Astrocyte (in vitro differentiated cells and primary cell): Measurements from ENCODE around the gene MKI67. TPM values are rescaled to one million over a fixed set of nuclear protein-coding genes. Genes with fewer than 3 reads are reported as not detected.

Experiments
- DNase-seq: peaks from one replicate; pipeline ENCODE4 v3.0.0-alpha.2; 2010; ENCODE audit warnings: low read depth
- FAIRE-seq: peaks from 2 replicates; lab custom pipeline; 2011; peaks lifted over from hg19 to GRCh38; lab: Jason Lieb, UNC
- H2AFZ ChIP-seq: 2 replicates; pipeline ENCODE4 v1.6.0; 2012; ENCODE audit warnings: low read depth, low read length, inconsistent platforms
- H3K27ac ChIP-seq: 2 replicates; pipeline ENCODE4 v1.5.1; 2011; ENCODE audit warnings: low read depth, low read length, inconsistent platforms
- H3K27me3 ChIP-seq: 2 replicates; pipeline ENCODE4 v1.6.0; 2011; ENCODE audit warnings: low read length, inconsistent platforms; ENCODE audit not compliant: insufficient read depth
- H3K36me3 ChIP-seq: 2 replicates; pipeline ENCODE4 v1.5.1; 2011; ENCODE audit warnings: low read length, inconsistent platforms; ENCODE audit not compliant: insufficient read depth
- H3K4me1 ChIP-seq: 2 replicates; pipeline ENCODE4 v1.5.1; 2011; ENCODE audit warnings: low read length, inconsistent platforms; ENCODE audit not compliant: insufficient read depth
- H3K4me2 ChIP-seq: 2 replicates; pipeline ENCODE4 v1.6.0; 2012; ENCODE audit warnings: low read length, inconsistent platforms
- H3K4me3 ChIP-seq: 2 replicates; pipeline ENCODE4 v1.5.1; 2011; ENCODE audit warnings: low read depth, mild to moderate bottlenecking, low read length, inconsistent platforms; ENCODE audit not compliant: insufficient read depth
- H3K79me2 ChIP-seq: 2 replicates; pipeline ENCODE4 v1.6.0; 2012; ENCODE audit warnings: mild to moderate bottlenecking, low read length, inconsistent platforms; ENCODE audit not compliant: insufficient read depth
- H3K9ac ChIP-seq: 2 replicates; pipeline ENCODE4 v1.6.0; 2012; ENCODE audit warnings: mild to moderate bottlenecking, low read length, inconsistent platforms
- H3K9me3 ChIP-seq: 2 replicates; pipeline ENCODE4 v1.5.1; 2012; ENCODE audit warnings: low read depth, mild to moderate bottlenecking, low read length, inconsistent platforms; ENCODE audit not compliant: insufficient read depth
- H4K20me1 ChIP-seq: 2 replicates; pipeline ENCODE4 v1.6.0; 2012; ENCODE audit warnings: low read length, inconsistent platforms; ENCODE audit not compliant: insufficient read depth
- H3K27ac Mint-ChIP-seq: one replicate; pipeline ENCODE4 v1.8.0; 2021; ENCODE audit warnings: mild to moderate bottlenecking, mixed read lengths; ENCODE audit not compliant: unreplicated experiment
- H3K27me3 Mint-ChIP-seq: one replicate; pipeline ENCODE4 v1.8.0; 2021; ENCODE audit warnings: low read depth, mixed read lengths; ENCODE audit not compliant: unreplicated experiment
- H3K36me3 Mint-ChIP-seq: one replicate; pipeline ENCODE4 v1.8.0; 2021; ENCODE audit warnings: low read depth, mixed read lengths; ENCODE audit not compliant: unreplicated experiment
- H3K4me1 Mint-ChIP-seq: one replicate; pipeline ENCODE4 v1.8.0; 2021; ENCODE audit warnings: low read depth, mixed read lengths; ENCODE audit not compliant: unreplicated experiment
- H3K4me3 Mint-ChIP-seq: one replicate; pipeline ENCODE4 v1.8.0; 2021; ENCODE audit warnings: mild to moderate bottlenecking, moderate library complexity, mixed read lengths; ENCODE audit not compliant: unreplicated experiment
- H3K9me3 Mint-ChIP-seq: one replicate; pipeline ENCODE4 v1.8.0; 2021; ENCODE audit warnings: mild to moderate bottlenecking, mixed read lengths; ENCODE audit not compliant: unreplicated experiment
- EZH2 ChIP-seq: IDR thresholded peaks from 2 replicates; pipeline ENCODE4 v1.6.1; 2012; ENCODE audit warnings: mild to moderate bottlenecking, low read length, inconsistent platforms; ENCODE audit not compliant: insufficient read depth
- total RNA-seq: library from RNA; stranded (reverse); gene quantifications from 2 replicates; pipeline ENCODE4 v1.2.1, GENCODE V29; 2021
- TF ChIP-seq, protein P1 (sequence below): IDR thresholded peaks from 2 replicates; pipeline ENCODE4 v1.5.1; 2011; ENCODE audit warnings: low read depth, mild to moderate bottlenecking, inconsistent platforms, low read length, moderate library complexity; ENCODE audit not compliant: insufficient read depth

Gene MKI67
- total RNA-seq, 1 donor from 2014 or later: 4.6 TPM

GRCh38 chr10:128102480-128103228 lies 23.6 kb downstream of the MKI67 start:
- no peak for TF ChIP-seq EZH2
- TF ChIP-seq, protein P1, sequence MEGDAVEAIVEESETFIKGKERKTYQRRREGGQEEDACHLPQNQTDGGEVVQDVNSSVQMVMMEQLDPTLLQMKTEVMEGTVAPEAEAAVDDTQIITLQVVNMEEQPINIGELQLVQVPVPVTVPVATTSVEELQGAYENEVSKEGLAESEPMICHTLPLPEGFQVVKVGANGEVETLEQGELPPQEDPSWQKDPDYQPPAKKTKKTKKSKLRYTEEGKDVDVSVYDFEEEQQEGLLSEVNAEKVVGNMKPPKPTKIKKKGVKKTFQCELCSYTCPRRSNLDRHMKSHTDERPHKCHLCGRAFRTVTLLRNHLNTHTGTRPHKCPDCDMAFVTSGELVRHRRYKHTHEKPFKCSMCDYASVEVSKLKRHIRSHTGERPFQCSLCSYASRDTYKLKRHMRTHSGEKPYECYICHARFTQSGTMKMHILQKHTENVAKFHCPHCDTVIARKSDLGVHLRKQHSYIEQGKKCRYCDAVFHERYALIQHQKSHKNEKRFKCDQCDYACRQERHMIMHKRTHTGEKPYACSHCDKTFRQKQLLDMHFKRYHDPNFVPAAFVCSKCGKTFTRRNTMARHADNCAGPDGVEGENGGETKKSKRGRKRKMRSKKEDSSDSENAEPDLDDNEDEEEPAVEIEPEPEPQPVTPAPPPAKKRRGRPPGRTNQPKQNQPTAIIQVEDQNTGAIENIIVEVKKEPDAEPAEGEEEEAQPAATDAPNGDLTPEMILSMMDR: no peak
- no peak overlapping the region for H3K27ac Mint-ChIP-seq
- Histone ChIP-seq H3K36me3 (peaks cover 54% of the 10 kb centered on the region), H3K9me3 (no peaks in the 10 kb centered on the region), H3K27me3 (no peaks in the 10 kb centered on the region), H3K4me2 (no peak overlapping the region), H3K27ac (no peak overlapping the region), H3K9ac (no peak overlapping the region), H3K4me1 (no peaks in the 10 kb centered on the region), H3K4me3 (no peak overlapping the region), H4K20me1 (peaks cover 11% of the 10 kb centered on the region), H3K79me2 (peaks cover 10% of the 10 kb centered on the region), H2AFZ (no peak overlapping the region)
- no peaks in the 10 kb centered on the region for H3K4me1 Mint-ChIP-seq
- DNase-seq (no peak), FAIRE-seq (no peak)
- peaks cover 2% of the 10 kb centered on the region for H3K9me3 Mint-ChIP-seq
- H3K36me3 Mint-ChIP-seq: no peaks in the 10 kb centered on the region
- H3K4me3 Mint-ChIP-seq: no peak overlapping the region
- H3K27me3 Mint-ChIP-seq: peaks cover 10% of the 10 kb centered on the region

- Histone ChIP-seq H3K9ac (no peak overlapping the region), H3K36me3 (peaks cover 54% of the 10 kb centered on the region), H3K4me2 (no peak overlapping the region), H3K9me3 (no peaks in the 10 kb centered on the region), H2AFZ (no peak overlapping the region), H3K27ac (no peak overlapping the region), H4K20me1 (peaks cover 17% of the 10 kb centered on the region), H3K4me1 (no peaks in the 10 kb centered on the region), H3K27me3 (no peaks in the 10 kb centered on the region), H3K4me3 (no peak overlapping the region), H3K79me2 (peaks cover 9% of the 10 kb centered on the region)
- Mint-ChIP-seq H3K36me3 (no peaks in the 10 kb centered on the region), H3K27ac (no peak overlapping the region), H3K9me3 (peaks cover 2% of the 10 kb centered on the region), H3K27me3 (peaks cover 12% of the 10 kb centered on the region), H3K4me3 (no peak overlapping the region), H3K4me1 (no peaks in the 10 kb centered on the region)
- no peak for TF ChIP-seq EZH2
- TF ChIP-seq, protein P1: no peak
- DNase-seq: no peak
- FAIRE-seq: no peak
Measured at GRCh38 chr10:128101901-128102300, 24.3 kb downstream of the MKI67 start.

GRCh38 chr10:128099901-128100300 lies 26.3 kb downstream of the MKI67 start:
- Histone ChIP-seq H3K79me2 (peaks cover 5% of the 10 kb centered on the region), H3K4me1 (no peaks in the 10 kb centered on the region), H3K27ac (no peak overlapping the region), H3K4me3 (no peak overlapping the region), H3K9me3 (no peaks in the 10 kb centered on the region), H3K36me3 (peaks cover 42% of the 10 kb centered on the region), H3K9ac (no peak overlapping the region), H4K20me1 (peaks cover 14% of the 10 kb centered on the region), H3K27me3 (no peaks in the 10 kb centered on the region), H2AFZ (no peak overlapping the region), H3K4me2 (no peak overlapping the region)
- Mint-ChIP-seq H3K9me3 (peaks cover 2% of the 10 kb centered on the region), H3K27me3 (peaks cover 16% of the 10 kb centered on the region), H3K4me3 (no peak overlapping the region), H3K27ac (no peak overlapping the region), H3K4me1 (no peaks in the 10 kb centered on the region), H3K36me3 (no peaks in the 10 kb centered on the region)
- FAIRE-seq: no peak
- no peak for DNase-seq
- TF ChIP-seq, protein P1: no peak
- TF ChIP-seq EZH2: no peak
